GM12875 (cell line): ENCODE results near the gene FBXO33.

ENCODE experiments used
- H3K4me3 ChIP-seq: one replicate; pipeline ENCODE4 v1.5.1; 2011; ENCODE audit warnings: low read depth, low read length, control low read depth
- TF ChIP-seq, protein P1 (sequence below): IDR thresholded peaks from 2 replicates; pipeline ENCODE4 v1.5.1; 2011; ENCODE audit warnings: low read depth, mild to moderate bottlenecking, control low read depth, inconsistent platforms, low read length, moderate library complexity, borderline replicate concordance; ENCODE audit not compliant: insufficient read depth

The FBXO33 gene

DNA sequence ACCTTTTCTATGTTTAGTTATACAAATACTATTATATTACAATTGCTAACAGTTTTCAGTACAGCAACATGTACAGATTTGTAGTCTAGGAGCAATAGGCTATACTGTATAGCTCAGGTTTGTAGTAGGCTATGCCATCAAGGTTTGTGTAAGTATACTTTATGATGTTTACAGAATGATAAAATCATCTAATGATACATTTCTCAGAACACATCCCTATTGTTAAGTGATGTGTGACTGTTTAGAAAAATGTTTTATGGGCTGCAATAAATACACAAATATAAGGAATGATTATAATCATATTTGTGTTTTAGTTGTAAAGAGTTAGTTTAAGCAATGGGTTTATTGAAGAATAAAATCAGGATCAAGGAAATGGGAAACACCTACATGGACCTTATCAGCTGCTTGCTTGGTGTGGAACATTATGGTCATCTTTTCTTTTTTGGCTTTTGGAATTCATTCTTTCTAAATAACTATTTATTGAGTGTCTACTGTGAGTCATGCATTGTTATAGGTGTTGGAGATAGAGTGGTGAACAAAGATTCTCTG, 24.5 kb upstream of the FBXO33 start:
- no peak overlapping the region for H3K4me3 ChIP-seq
- TF ChIP-seq, protein P1, sequence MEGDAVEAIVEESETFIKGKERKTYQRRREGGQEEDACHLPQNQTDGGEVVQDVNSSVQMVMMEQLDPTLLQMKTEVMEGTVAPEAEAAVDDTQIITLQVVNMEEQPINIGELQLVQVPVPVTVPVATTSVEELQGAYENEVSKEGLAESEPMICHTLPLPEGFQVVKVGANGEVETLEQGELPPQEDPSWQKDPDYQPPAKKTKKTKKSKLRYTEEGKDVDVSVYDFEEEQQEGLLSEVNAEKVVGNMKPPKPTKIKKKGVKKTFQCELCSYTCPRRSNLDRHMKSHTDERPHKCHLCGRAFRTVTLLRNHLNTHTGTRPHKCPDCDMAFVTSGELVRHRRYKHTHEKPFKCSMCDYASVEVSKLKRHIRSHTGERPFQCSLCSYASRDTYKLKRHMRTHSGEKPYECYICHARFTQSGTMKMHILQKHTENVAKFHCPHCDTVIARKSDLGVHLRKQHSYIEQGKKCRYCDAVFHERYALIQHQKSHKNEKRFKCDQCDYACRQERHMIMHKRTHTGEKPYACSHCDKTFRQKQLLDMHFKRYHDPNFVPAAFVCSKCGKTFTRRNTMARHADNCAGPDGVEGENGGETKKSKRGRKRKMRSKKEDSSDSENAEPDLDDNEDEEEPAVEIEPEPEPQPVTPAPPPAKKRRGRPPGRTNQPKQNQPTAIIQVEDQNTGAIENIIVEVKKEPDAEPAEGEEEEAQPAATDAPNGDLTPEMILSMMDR, result no peak

DNA sequence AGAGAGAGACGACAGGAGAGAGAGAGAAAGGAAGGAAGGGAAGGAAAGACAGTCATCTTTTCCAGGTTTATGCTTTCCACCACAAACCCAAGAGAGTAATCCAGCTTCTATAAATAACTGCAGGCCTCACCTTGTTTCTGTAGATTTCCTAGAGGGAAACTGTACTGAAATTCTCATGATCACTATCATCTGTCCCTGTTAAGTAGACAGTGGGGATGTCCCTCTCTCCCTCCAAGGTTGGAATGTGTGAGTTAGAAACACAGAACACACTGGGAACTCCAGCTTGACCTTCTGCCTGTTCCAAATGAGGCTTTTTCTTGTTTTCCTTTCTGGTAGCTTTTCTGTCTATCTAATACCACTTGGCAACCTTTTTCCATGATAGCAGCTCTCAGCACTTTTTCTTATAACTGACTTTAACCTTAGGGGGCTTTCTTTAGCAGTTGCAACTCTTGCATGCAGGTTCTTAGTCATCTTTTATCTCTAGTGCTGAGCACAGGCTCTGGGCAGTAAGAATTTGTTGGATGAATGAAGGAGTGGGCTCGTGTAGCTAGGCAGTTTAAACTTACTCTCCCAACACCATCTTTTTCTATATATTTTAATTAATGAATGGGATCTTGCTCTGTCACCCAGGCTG, 22.8 kb upstream of the FBXO33 start:
- TF ChIP-seq, protein P1, result no peak

GRCh38 chr14:39452680-39453079, 20.4 kb upstream of the FBXO33 start:
- TF ChIP-seq, protein P1, result no peak
- no peak overlapping the region for H3K4me3 ChIP-seq

More for the DNA sequence above, 22.8 kb upstream of the FBXO33 start:
- H3K4me3 ChIP-seq, result no peak overlapping the region

DNA sequence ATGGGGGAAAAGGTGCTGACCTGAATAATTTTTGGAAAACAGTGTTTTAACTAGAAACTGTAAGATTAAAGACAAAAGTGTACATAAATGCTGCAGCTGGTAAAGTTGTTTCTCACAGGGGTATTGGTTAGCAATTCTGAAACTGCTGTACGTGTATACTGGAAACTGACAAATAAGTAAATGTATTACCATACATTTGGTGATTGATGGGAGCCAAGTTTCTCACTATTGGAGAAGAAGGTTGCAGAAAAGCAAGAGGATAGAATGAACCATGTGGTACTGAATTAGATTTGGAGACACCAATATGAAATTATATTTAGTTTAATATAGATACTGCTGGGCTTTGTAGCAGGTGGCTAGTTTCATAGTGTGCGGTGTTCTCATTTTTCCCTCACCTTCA, 19.6 kb upstream of the FBXO33 start:
- H3K4me3 ChIP-seq, result no peak overlapping the region
- TF ChIP-seq, protein P1, result no peak

DNA sequence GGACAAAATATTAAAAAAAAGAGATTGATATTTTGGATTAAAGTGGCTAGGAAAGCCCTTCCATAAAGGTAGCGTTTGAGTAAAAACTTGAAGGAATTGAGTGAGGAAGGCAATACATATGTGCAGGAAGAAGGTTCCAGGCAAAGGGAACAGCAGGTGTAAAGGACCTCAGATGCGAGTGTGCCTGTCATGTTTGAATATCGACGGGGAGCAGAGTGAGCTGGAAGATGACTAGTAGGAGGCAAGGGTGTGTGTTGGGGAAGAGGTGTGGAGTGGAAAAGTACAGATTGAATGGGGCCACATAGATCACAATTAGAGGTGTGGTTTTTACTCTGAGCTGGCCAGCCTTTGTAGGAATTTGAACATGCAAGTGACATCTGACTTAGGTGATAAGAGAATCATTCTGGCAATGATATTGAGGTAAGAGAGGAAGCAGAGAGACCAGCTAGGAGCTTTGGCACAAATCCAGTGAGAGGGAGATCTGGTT, 15.0 kb upstream of the FBXO33 start:
- TF ChIP-seq, protein P1, result no peak
- H3K4me3 ChIP-seq, result no peak overlapping the region

GRCh38 chr14:39446131-39446744, 14.0 kb upstream of the FBXO33 start:
- H3K4me3 ChIP-seq, result no peak overlapping the region
- TF ChIP-seq, protein P1, result no peak

- TF ChIP-seq, protein P1, result no peak
- H3K4me3 ChIP-seq, result no peak overlapping the region
These were observed 10.1 kb upstream of the FBXO33 start for GRCh38 chr14:39442293-39442692.
